ES-I3 (cell line): Measurements from ENCODE around the gene LGALS14.
"Not testable (repeated sequence)": the region's sequence is repeated elsewhere in the genome, so short reads cannot be mapped to it uniquely, and the experiment has no call there.

Experiments
- H3K36me3 ChIP-seq: 2 replicates; pipeline ENCODE4 v1.6.1; 2013; ENCODE audit warnings: mild to moderate bottlenecking, low read length, control low read depth, moderate library complexity; ENCODE audit not compliant: insufficient read depth
- H3K4me1 ChIP-seq: 2 replicates; pipeline ENCODE4 v1.6.1; 2013; ENCODE audit warnings: mild to moderate bottlenecking, control low read depth, low read length; ENCODE audit not compliant: insufficient read depth
- H3K9ac ChIP-seq: 2 replicates; pipeline ENCODE4 v1.6.1; 2013; ENCODE audit warnings: low read depth, mild to moderate bottlenecking, low read length, moderate library complexity
- H3K9me3 ChIP-seq: 2 replicates; pipeline ENCODE4 v1.6.1; 2013; ENCODE audit warnings: mild to moderate bottlenecking, low read length, moderate library complexity; ENCODE audit not compliant: control insufficient read depth, insufficient read depth

The LGALS14 gene

DNA sequence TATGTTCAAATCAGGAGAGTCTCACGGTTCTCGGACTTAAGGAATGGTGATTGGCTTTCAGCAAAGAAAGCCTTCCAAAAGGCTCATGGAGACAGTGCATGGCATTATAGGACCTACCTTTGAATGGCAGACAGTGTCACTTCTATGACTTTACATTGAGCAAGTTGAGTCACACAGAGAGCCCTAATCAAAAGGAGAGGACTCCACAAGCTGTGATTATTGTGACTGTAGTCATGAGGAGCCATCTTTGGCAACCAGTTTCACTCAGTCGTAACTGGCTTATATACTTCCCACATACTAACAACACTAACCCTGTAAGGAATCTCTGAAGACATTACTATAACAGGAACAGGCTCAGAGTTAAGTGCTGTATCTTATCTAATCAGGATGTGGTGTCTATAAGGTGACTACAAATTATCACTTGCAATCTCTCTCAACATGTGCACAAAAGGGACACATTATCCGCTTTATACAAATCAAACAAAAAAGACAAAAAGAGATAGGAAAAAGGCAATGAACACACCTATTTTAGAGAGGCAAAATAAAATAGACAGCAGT, 6.1 kb downstream of the LGALS14 start:
- Histone ChIP-seq H3K4me1 (no peaks in the 10 kb centered on the region), H3K9me3 (no peaks in the 10 kb centered on the region), H3K9ac (no peak overlapping the region), H3K36me3 (no peaks in the 10 kb centered on the region)

- H3K36me3 ChIP-seq, H3K4me1 ChIP-seq, H3K9ac ChIP-seq, H3K9me3 ChIP-seq: not testable (repeated sequence)
These were observed 15.9 kb downstream of the LGALS14 start for GRCh38 chr19:39720144-39720543.

DNA sequence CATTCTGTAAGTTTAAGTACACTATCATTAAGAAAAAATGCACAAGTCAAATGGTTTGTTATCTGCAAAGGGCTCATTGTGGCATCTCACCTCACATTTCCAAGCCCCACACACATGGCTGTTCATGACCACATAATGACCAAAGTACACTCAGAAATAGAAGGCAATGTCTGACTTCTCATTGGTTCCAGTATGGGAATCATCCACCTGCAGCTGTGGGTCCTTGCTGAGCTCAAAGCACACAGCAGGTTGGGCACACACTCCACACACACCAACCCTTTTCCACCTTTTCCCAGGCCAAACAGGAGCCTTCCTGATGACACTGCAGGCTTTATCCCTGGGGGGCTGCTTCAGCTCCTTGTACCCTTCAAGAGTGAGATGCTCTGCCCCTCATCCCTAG, 21.7 kb downstream of the LGALS14 start:
- Histone ChIP-seq H3K4me1 (no peaks in the 10 kb centered on the region), H3K36me3 (no peaks in the 10 kb centered on the region), H3K9ac (no peak overlapping the region), H3K9me3 (no peaks in the 10 kb centered on the region)

- Histone ChIP-seq H3K4me1 (no peaks in the 10 kb centered on the region), H3K9me3 (no peaks in the 10 kb centered on the region), H3K9ac (no peak overlapping the region), H3K36me3 (no peaks in the 10 kb centered on the region)
These were observed 23.0 kb downstream of the LGALS14 start for GRCh38 chr19:39727070-39727800.

DNA sequence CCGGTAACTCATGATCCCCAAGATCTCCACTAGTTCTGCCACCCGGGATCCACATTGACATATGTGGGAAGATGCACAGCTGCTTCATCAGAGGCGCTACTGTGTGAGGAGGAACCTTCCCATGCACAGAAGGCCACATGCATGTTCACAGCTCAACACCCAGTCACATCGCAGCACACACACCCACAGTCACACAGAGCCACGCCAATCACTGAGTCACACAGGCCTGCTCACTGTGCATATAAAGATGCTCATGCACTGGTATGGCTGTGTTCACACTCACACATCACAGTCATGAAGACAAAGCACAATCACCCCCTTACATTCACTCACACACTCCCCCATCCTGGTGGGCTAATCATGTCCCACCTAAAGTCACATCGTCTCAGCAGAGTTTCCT, 23.8 kb downstream of the LGALS14 start:
- Histone ChIP-seq H3K36me3 (no peaks in the 10 kb centered on the region), H3K9ac (no peak overlapping the region), H3K4me1 (no peaks in the 10 kb centered on the region), H3K9me3 (no peaks in the 10 kb centered on the region)

GRCh38 chr19:39729594-39729993, 25.3 kb downstream of the LGALS14 start:
- Histone ChIP-seq H3K9ac (no peak overlapping the region), H3K36me3 (no peaks in the 10 kb centered on the region), H3K9me3 (no peaks in the 10 kb centered on the region), H3K4me1 (no peaks in the 10 kb centered on the region)

- no peaks in the 10 kb centered on the region for H3K36me3 ChIP-seq
- H3K4me1 ChIP-seq, result no peaks in the 10 kb centered on the region
- no peak overlapping the region for H3K9ac ChIP-seq
- no peaks in the 10 kb centered on the region for H3K9me3 ChIP-seq
These were observed 27.4 kb downstream of the LGALS14 start for GRCh38 chr19:39731685-39732084.

- H3K4me1 ChIP-seq, result no peaks in the 10 kb centered on the region
- H3K36me3 ChIP-seq, result no peaks in the 10 kb centered on the region
- H3K9ac ChIP-seq, result no peak overlapping the region
These were observed 29.6 kb downstream of the LGALS14 start for GRCh38 chr19:39733841-39734240.

DNA sequence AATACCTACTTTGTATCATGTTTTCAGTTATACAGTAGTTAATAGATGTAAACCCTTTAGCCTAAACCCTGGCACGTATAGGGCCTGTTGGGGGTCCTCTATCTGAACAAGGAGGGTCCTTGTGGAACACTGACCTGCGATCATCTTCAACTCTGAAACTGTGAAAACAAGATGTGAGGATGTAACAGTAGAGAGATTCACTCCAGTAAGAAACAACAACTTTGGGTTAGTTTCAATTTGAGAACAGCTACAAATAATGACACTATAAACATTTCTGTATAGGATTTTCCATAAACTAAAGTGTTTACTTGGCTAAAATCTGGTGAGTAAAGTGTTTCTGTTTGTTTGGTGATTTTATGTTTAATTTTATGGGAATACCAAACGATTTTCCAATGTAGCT, 31.4 kb downstream of the LGALS14 start:
- H3K9me3 ChIP-seq, result no peaks in the 10 kb centered on the region
- no peak overlapping the region for H3K9ac ChIP-seq
- no peaks in the 10 kb centered on the region for H3K36me3 ChIP-seq
- H3K4me1 ChIP-seq, result no peaks in the 10 kb centered on the region

More at GRCh38 chr19:39733841-39734240, 29.6 kb downstream of the LGALS14 start:
- no peaks in the 10 kb centered on the region for H3K9me3 ChIP-seq

DNA sequence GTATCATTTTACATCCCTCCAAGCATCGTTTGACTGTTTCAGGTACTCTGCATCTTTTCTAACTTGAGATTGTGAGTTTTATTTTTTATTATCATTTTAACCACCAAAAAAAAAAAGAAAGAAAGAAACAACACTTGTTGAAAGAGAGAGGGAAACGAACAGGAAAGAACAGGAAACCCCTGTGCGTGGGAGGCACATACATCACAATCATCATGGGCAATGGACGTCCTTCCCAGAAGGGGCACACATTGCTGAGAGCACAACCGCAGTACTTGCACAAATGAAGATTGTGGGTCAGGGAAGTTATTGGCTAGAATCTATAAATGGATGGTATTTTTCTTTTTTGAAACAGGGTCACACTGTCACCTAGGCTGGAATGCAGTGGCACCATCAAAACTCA, 31.8 kb downstream of the LGALS14 start:
- no peaks in the 10 kb centered on the region for H3K4me1 ChIP-seq
- no peaks in the 10 kb centered on the region for H3K9me3 ChIP-seq
- no peaks in the 10 kb centered on the region for H3K36me3 ChIP-seq
- H3K9ac ChIP-seq, result no peak overlapping the region

DNA sequence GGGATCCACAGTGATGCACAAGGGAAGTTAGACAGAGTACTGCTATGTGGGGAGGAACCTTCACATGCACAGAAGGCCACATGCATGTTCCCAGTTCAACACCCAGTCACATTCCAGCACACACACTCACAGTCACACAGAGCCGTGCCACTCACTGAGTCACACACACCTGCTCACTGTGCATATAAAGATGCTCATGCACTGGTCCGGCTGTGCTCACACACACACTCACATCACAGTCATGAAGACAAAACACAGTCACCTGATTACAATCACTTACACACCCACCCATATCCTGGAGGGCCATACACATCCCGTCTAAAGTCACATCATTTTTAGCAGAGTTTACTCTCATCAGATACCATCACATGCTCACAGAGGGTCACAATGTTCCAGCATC, 33.1 kb downstream of the LGALS14 start:
- Histone ChIP-seq H3K4me1 (no peaks in the 10 kb centered on the region), H3K36me3 (no peaks in the 10 kb centered on the region), H3K9ac (no peak overlapping the region), H3K9me3 (no peaks in the 10 kb centered on the region)

DNA sequence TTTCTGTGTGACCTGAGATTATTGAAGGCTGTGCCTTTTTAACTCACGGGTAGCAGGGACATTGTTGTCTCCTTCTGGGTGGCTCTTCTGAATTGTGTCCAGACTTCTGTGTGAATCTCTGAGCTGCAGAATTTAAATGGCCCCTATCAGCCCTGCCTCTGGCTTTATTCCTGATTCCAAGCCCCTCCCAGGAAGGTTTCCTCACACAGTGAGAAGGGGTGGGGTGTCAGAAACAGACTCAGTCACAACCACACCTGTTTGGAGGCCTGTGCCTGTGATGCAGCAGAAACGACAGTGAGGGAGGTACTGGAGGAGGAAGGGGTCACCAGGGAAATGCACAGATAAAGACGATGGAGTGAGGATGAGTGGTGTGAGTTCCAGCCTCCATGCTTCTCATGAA, 33.6 kb downstream of the LGALS14 start, which contains the start of gene CLC:
Gene CLC (minus strand): TSS at position 139 of the 400 bp plus-strand sequence. CDS start 77 bp downstream, at position 62.
- H3K36me3 ChIP-seq, result no peaks in the 10 kb centered on the region
- no peaks in the 10 kb centered on the region for H3K4me1 ChIP-seq
- no peaks in the 10 kb centered on the region for H3K9me3 ChIP-seq
- no peak within 1 kb of the TSS for H3K9ac ChIP-seq

GRCh38 chr19:39738814-39739213, 34.5 kb downstream of the LGALS14 start:
- Histone ChIP-seq H3K9ac (no peak overlapping the region), H3K9me3 (no peaks in the 10 kb centered on the region), H3K4me1 (no peaks in the 10 kb centered on the region), H3K36me3 (no peaks in the 10 kb centered on the region)

GRCh38 chr19:39740395-39740794, 36.1 kb downstream of the LGALS14 start:
- Histone ChIP-seq H3K9ac (no peak overlapping the region), H3K4me1 (no peaks in the 10 kb centered on the region), H3K9me3 (no peaks in the 10 kb centered on the region), H3K36me3 (no peaks in the 10 kb centered on the region)

DNA sequence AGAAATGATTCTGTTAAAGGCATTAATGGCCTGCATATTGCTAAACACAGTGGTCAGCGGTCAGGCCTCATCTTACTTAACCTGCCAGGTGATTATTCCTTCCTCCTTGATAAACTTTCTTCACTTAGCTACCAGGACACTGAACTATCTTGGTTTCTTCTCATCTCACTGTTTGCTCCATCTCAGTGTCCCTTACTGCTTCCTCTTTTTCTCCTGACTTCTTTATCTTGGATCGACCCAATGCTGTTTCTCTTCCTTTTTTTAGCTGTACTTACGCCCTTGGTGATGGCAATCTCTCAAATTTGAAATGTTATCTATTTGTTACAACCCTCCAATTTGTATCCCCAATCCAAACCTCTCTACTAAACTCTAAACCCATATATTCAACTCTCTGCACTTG, 41.4 kb downstream of the LGALS14 start:
- H3K9me3 ChIP-seq, result no peaks in the 10 kb centered on the region
- H3K36me3 ChIP-seq, result no peaks in the 10 kb centered on the region
- no peak overlapping the region for H3K9ac ChIP-seq
- no peaks in the 10 kb centered on the region for H3K4me1 ChIP-seq
